Activated CD8-positive, alpha-beta T cell treated with anti-CD3 and anti-CD28 coated beads for 36 hours (primary cell): ENCODE data around the gene CNNM1. TPM values are rescaled to one million over a fixed set of nuclear protein-coding genes. Genes with fewer than 3 reads are reported as not detected.

ENCODE experiments used
- ATAC-seq: fragments of 200-7000 bp; cut with Tn5 transposase; one replicate; pipeline ENCODE4 v1.10.0; 2021; ENCODE audit warnings: mild to moderate bottlenecking, moderate library complexity
- CTCF ChIA-PET: fragments of 350-600 bp; sonication (Branson Sonifier 250); formaldehyde crosslinking; loops from one replicate; lab custom pipeline; 2021; ENCODE audit warnings: antibody characterized with exemption; lab: Charles Lee
- POLR2A ChIA-PET: fragments of 350-600 bp; sonication (Branson Sonifier 250); formaldehyde crosslinking; loops from one replicate; lab custom pipeline; 2021; ENCODE audit warnings: antibody characterized with exemption; lab: Charles Lee
- DNase-seq: peaks from one replicate; pipeline ENCODE4 v3.0.0-alpha.2; 2020
- H3K27ac Mint-ChIP-seq: one replicate; pipeline ENCODE4 v1.8.0; 2021; ENCODE audit warnings: mild to moderate bottlenecking, mixed read lengths
- H3K27me3 Mint-ChIP-seq: one replicate; pipeline ENCODE4 v1.8.0; 2021; ENCODE audit warnings: mixed read lengths
- H3K36me3 Mint-ChIP-seq: one replicate; pipeline ENCODE4 v1.8.0; 2021; ENCODE audit warnings: low read depth, mixed read lengths
- H3K4me1 Mint-ChIP-seq: one replicate; pipeline ENCODE4 v1.8.0; 2021; ENCODE audit warnings: low read depth, mixed read lengths
- H3K4me3 Mint-ChIP-seq: one replicate; pipeline ENCODE4 v1.8.0; 2021; ENCODE audit warnings: mild to moderate bottlenecking, moderate library complexity, mixed read lengths
- H3K9me3 Mint-ChIP-seq: one replicate; pipeline ENCODE4 v1.8.0; 2021; ENCODE audit warnings: mixed read lengths
- intact Hi-C: fragments of 100-400 bp; cut with micrococcal nuclease; formaldehyde crosslinking; loops from one replicate; pipeline ENCODE4 v1.10.0; 2022
- total RNA-seq, 2 experiments: library from RNA; stranded (reverse); gene quantifications; one replicate each; pipeline ENCODE4 v1.2.3, GENCODE V29; 2021
- TF ChIP-seq, protein P1 (sequence below): fragments of 200-600 bp; IDR thresholded peaks from one replicate; pipeline ENCODE4 v1.8.0; 2022; ENCODE audit warnings: antibody characterized with exemption, mild to moderate bottlenecking

The CNNM1 gene
- total RNA-seq, 2 experiments from 2014 or later: 0.83 to 1.2 TPM

DNA sequence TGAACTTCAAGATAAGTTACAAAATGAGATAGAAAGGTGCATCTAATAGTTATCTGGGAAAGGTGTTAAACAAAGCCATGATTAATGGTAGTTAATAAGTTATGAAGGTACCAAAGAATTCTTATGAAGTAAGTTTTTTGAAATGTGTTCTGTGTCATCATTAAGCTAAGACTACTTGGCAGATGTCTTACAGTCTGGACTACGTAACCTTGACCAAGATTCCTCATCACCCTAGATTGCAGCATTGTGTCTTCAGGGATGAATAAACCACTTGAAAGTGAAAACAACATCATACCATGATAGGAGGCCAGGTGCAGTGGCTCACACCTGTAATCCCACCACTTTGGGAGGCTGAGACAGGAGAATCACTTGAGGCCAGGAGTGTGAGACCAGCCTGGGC lies 53.0 kb downstream of the CNNM1 start:
- H3K36me3 Mint-ChIP-seq: no peaks in the 10 kb centered on the region
- ChIA-PET POLR2A (interaction anchor here (0.7 kb wide), 1 partner anchor 8 kb away, joined by 3 read pairs; no protein-coding TSS in a partner anchor), CTCF (interaction anchor here (1.7 kb wide), 1 partner anchor 10 kb away, joined by 9 read pairs; no protein-coding TSS in a partner anchor)
- DNase-seq: no peak
- ATAC-seq: no peak
- no peaks in the 10 kb centered on the region for H3K27me3 Mint-ChIP-seq
- TF ChIP-seq, protein P1, sequence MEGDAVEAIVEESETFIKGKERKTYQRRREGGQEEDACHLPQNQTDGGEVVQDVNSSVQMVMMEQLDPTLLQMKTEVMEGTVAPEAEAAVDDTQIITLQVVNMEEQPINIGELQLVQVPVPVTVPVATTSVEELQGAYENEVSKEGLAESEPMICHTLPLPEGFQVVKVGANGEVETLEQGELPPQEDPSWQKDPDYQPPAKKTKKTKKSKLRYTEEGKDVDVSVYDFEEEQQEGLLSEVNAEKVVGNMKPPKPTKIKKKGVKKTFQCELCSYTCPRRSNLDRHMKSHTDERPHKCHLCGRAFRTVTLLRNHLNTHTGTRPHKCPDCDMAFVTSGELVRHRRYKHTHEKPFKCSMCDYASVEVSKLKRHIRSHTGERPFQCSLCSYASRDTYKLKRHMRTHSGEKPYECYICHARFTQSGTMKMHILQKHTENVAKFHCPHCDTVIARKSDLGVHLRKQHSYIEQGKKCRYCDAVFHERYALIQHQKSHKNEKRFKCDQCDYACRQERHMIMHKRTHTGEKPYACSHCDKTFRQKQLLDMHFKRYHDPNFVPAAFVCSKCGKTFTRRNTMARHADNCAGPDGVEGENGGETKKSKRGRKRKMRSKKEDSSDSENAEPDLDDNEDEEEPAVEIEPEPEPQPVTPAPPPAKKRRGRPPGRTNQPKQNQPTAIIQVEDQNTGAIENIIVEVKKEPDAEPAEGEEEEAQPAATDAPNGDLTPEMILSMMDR: no peak
- no peaks in the 10 kb centered on the region for H3K4me1 Mint-ChIP-seq
- no peak overlapping the region for H3K4me3 Mint-ChIP-seq
- no peaks in the 10 kb centered on the region for H3K9me3 Mint-ChIP-seq
- intact Hi-C loops: no loop called here
- no peak overlapping the region for H3K27ac Mint-ChIP-seq

DNA sequence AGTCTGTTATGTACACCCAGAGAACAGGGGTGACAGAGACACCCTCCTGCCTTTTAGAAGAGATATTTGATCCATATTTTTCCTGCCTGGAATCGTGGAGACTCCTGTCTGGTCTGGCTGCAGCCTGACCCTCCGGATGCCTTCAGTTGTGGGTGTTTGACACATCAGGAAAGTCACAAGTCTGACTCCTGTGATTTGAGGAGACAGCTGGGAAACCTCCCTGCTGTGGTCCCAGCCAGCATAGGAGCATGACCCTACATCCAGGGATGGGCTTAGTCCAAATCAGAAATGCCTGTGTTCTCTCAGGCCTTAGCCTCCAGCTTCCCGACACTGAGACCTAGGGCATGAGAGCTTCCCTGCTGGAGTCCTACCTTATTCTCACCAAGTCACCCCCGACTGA lies 57.9 kb downstream of the CNNM1 start:
- Mint-ChIP-seq H3K4me3 (no peak overlapping the region), H3K27me3 (no peaks in the 10 kb centered on the region), H3K9me3 (no peaks in the 10 kb centered on the region), H3K36me3 (no peaks in the 10 kb centered on the region), H3K4me1 (no peaks in the 10 kb centered on the region), H3K27ac (no peak overlapping the region)
- ChIA-PET POLR2A (interaction anchor here (0.6 kb wide), 1 partner anchor 166 kb away, joined by 3 read pairs; no protein-coding TSS in a partner anchor), CTCF (no interaction called here)
- intact Hi-C loops: no loop called here
- DNase-seq (no peak), ATAC-seq (no peak)
- TF ChIP-seq, protein P1: no peak

DNA sequence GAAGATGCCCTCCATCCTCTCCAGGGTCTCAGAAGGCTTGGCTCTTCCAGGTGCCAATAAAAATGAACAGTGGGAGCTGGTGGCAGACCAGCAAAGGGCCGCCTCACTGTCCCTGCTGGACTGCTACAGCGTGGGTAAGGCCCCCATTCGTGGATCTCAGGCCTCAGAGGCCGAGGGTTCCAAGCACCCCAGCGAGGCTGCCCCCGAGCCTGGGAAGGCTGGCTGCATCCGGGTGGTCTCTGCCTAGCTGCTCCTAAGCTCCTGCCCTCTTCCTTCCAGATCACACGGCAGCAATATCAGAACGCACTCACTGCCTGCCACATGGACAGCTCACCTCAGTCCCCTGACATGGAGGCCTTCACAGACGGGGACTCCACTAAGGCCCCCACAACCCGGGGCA lies 58.4 kb downstream of the CNNM1 start:
- ATAC-seq: no peak
- Mint-ChIP-seq H3K4me3 (no peak overlapping the region), H3K36me3 (no peaks in the 10 kb centered on the region), H3K9me3 (no peaks in the 10 kb centered on the region), H3K4me1 (no peaks in the 10 kb centered on the region), H3K27me3 (no peaks in the 10 kb centered on the region), H3K27ac (no peak overlapping the region)
- intact Hi-C loops: no loop called here
- ChIA-PET CTCF (interaction anchor here (1.5 kb wide), 1 partner anchor 224 kb away, joined by 4 read pairs; no protein-coding TSS in a partner anchor), POLR2A (interaction anchor here (0.6 kb wide), 1 partner anchor 166 kb away, joined by 3 read pairs; no protein-coding TSS in a partner anchor)
- DNase-seq: no peak
- TF ChIP-seq, protein P1: no peak

DNA sequence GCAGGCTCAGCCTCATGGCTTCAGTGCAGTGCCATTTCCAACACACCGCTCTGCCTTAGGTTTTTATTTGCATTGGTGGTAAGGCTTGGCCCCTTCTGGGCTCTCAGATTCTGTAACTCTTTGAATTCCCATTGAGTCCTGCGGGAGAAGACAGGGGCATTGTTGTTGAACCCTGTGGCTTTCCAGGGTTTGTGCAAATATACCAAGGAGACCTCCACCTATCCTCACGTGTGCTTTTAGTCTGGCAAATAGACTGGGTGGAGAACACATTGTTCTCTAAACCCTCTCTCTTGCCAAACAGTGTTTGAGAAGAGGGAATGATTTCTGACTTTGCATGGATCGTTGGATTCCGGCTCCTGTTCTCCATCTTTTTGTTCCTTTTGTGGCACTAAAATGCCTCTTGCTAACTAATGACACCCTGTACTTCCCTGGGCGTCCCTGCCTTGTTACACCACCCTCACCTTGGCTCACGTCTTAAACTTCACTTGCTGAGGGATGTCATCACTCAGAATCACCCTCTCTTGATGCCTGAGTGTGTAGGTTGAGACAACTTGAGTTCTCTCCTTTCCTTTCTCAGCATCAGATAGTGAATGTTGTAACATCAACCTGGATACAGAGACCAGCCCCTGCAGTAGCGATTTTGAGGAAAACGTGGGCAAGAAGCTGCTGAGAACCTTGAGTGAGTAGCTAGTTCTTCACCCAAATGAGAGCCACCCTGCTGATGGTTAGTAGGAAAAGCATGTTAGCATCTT lies 60.7 kb downstream of the CNNM1 start:
- TF ChIP-seq, protein P1: no peak
- H3K36me3 Mint-ChIP-seq: peaks cover 3% of the 10 kb centered on the region
- H3K27me3 Mint-ChIP-seq: no peaks in the 10 kb centered on the region
- H3K4me1 Mint-ChIP-seq: no peaks in the 10 kb centered on the region
- CTCF ChIA-PET: no interaction called here
- POLR2A ChIA-PET: no interaction called here
- no peak for ATAC-seq
- no peaks in the 10 kb centered on the region for H3K9me3 Mint-ChIP-seq
- H3K4me3 Mint-ChIP-seq: no peak overlapping the region
- H3K27ac Mint-ChIP-seq: no peak overlapping the region
- no peak for DNase-seq
- intact Hi-C loops: loop anchor here (5.0 kb wide), 1 partner anchor 222 kb away; no protein-coding TSS in a partner anchor

DNA sequence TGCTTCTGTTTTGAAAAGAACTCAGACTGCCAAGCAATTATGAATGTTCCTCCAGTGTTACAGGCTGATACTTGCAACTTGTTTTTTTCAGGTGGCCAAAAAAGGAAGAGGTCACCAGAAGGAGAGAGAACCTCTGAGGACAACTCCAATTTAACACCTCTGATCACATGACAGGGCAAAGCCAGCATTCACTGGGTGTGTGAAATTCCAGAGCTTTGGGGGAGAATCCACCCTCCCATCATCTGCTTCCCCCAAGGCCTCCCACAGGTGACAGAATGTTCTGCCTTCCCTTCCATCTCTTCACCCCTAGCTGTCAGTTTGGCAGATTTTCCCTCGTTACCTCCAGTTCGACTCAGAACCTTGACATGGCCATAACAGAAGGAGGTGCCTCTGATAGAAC lies 62.2 kb downstream of the CNNM1 start:
- Mint-ChIP-seq H3K4me3 (no peak overlapping the region), H3K27me3 (no peaks in the 10 kb centered on the region), H3K9me3 (no peaks in the 10 kb centered on the region), H3K36me3 (peaks cover 3% of the 10 kb centered on the region), H3K27ac (no peak overlapping the region), H3K4me1 (peaks cover 4% of the 10 kb centered on the region)
- CTCF ChIA-PET: interaction anchor here (0.7 to 3.4 kb wide), 15 partner anchors 10 to 317 kb away, joined by 3 to 22 read pairs (median 5); partner anchors contain the start of gene GOT1
- TF ChIP-seq, protein P1: no peak
- intact Hi-C loops: loop anchor here (5.0 kb wide), 1 partner anchor 221 kb away; no protein-coding TSS in a partner anchor
- DNase-seq: no peak
- no peak for ATAC-seq
- POLR2A ChIA-PET: no interaction called here
